NT2/D1 (cell line): ENCODE results near the gene CUL5.

ENCODE experiments used
- DNase-seq: peaks from one replicate; pipeline ENCODE4 v3.0.0-alpha.2; 2011; ENCODE audit warnings: low read depth, low spot score
- H3K27me3 ChIP-seq: 2 replicates; pipeline ENCODE4 v1.6.0; 2011; ENCODE audit warnings: mild to moderate bottlenecking; ENCODE audit not compliant: insufficient read length, insufficient read depth
- H3K36me3 ChIP-seq: 2 replicates; pipeline ENCODE4 v1.6.1; 2011; ENCODE audit warnings: mild to moderate bottlenecking, low read length, mixed read lengths; ENCODE audit not compliant: insufficient read depth, insufficient read length
- H3K4me1 ChIP-seq: 2 replicates; pipeline ENCODE4 v1.5.1; 2011; ENCODE audit not compliant: insufficient read depth, insufficient read length
- H3K4me3 ChIP-seq: 2 replicates; pipeline ENCODE4 v1.5.1; 2011; ENCODE audit warnings: low read depth; ENCODE audit not compliant: insufficient read length
- H3K9ac ChIP-seq: 2 replicates; pipeline ENCODE4 v1.6.0; 2011; ENCODE audit warnings: low read depth; ENCODE audit not compliant: insufficient read length
- H3K9me3 ChIP-seq: 2 replicates; pipeline ENCODE4 v1.5.1; 2011; ENCODE audit warnings: mild to moderate bottlenecking, low read length; ENCODE audit not compliant: insufficient read depth
- SUZ12 ChIP-seq: IDR thresholded peaks from 2 replicates; pipeline ENCODE4 v1.6.1; 2011; ENCODE audit not compliant: insufficient read length, insufficient read depth; ENCODE audit errors: extremely low read depth
- YY1 ChIP-seq: IDR thresholded peaks from 2 replicates; pipeline ENCODE4 v1.6.1; 2011; ENCODE audit not compliant: insufficient read length, insufficient read depth
- ZNF274 ChIP-seq: IDR thresholded peaks from 2 replicates; pipeline ENCODE4 v1.6.1; 2011; ENCODE audit warnings: mild to moderate bottlenecking, low read depth, low read length

CUL5 gene

GRCh38 chr11:108154591-108154990 lies 145.9 kb downstream of the CUL5 start:
- no peak for DNase-seq
- peaks cover 56% of the 10 kb centered on the region for H3K36me3 ChIP-seq

More at GRCh38 chr11:108154591-108154990, 145.9 kb downstream of the CUL5 start:
- Histone ChIP-seq H3K9ac (no peak overlapping the region), H3K9me3 (no peaks in the 10 kb centered on the region), H3K27me3 (no peaks in the 10 kb centered on the region), H3K4me1 (no peaks in the 10 kb centered on the region), H3K4me3 (no peak overlapping the region)
- TF ChIP-seq ZNF274 (no peak), SUZ12 (no peak), YY1 (no peak)
